Neutrophil (primary cell): ENCODE data around the gene RMDN2.

Experiments
- H3K27ac ChIP-seq: fragments of 200-600 bp; sonication (generic); 2 replicates; pipeline ENCODE4 v1.5.1; 2016; ENCODE audit warnings: mild to moderate bottlenecking, moderate library complexity
- H3K27me3 ChIP-seq: fragments of 200-600 bp; sonication (generic); 2 replicates; pipeline ENCODE4 v1.6.0; 2016; ENCODE audit warnings: mild to moderate bottlenecking
- H3K36me3 ChIP-seq: fragments of 200-600 bp; sonication (generic); 2 replicates; pipeline ENCODE4 v1.5.1; 2017
- H3K4me1 ChIP-seq, 2 experiments: fragments of 200-600 bp in 1 of 2; sonication (generic) in 1 of 2; 1 replicate in 1 of 2; 2 replicates in 1 of 2; pipeline versions ENCODE4 v1.5.1 to v1.6.1; 2013 to 2016; ENCODE audit warnings: low read depth in 1 of 2, low read length in 1 of 2, mild to moderate bottlenecking in 1 of 2, moderate library complexity in 1 of 2; ENCODE audit not compliant: control insufficient read depth in 1 of 2, insufficient read depth in 1 of 2
- H3K4me3 ChIP-seq, 2 experiments: fragments of 200-600 bp in 1 of 2; sonication (generic) in 1 of 2; 1 replicate in 1 of 2; 2 replicates in 1 of 2; pipeline ENCODE4 v1.5.1; 2013 to 2016; ENCODE audit warnings: low read depth in 1 of 2, low read length in 1 of 2, mild to moderate bottlenecking in 1 of 2, moderate library complexity in 1 of 2
- H3K9me3 ChIP-seq: fragments of 200-600 bp; sonication (generic); 2 replicates; pipeline ENCODE4 v1.5.1; 2016
- TF ChIP-seq, protein P1 (sequence below): fragments of 200-600 bp; sonication (generic); IDR thresholded peaks from 2 replicates; pipeline ENCODE4 v1.5.1; 2016; ENCODE audit warnings: antibody characterized with exemption

RMDN2 gene

DNA sequence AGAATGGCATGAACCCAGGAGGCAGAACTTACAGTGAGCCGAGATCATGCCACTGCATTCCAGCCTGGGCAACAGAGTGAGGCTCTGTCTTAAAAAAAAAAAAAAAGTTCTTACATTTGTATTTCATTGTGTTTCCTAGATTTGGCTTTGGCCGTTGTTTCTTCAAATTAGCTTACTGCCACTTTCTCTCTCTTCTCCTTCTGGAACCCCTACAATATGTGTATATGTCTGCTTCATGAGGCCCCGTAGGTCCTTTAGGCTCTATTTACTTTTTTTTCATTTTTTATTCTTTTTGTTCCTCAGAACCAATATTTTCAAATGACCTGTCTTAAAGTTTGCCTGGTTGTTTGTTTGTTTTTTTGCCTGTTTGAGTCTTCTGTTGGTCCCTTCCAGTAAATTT is 41.2 kb downstream of the RMDN2 start:
- Histone ChIP-seq H3K27ac (no peak overlapping the region), H3K36me3 (no peaks in the 10 kb centered on the region), H3K27me3 (no peaks in the 10 kb centered on the region), H3K4me1 (no peaks in the 10 kb centered on the region), H3K4me3 (no peak overlapping the region), H3K9me3 (no peaks in the 10 kb centered on the region)
- TF ChIP-seq, protein P1, sequence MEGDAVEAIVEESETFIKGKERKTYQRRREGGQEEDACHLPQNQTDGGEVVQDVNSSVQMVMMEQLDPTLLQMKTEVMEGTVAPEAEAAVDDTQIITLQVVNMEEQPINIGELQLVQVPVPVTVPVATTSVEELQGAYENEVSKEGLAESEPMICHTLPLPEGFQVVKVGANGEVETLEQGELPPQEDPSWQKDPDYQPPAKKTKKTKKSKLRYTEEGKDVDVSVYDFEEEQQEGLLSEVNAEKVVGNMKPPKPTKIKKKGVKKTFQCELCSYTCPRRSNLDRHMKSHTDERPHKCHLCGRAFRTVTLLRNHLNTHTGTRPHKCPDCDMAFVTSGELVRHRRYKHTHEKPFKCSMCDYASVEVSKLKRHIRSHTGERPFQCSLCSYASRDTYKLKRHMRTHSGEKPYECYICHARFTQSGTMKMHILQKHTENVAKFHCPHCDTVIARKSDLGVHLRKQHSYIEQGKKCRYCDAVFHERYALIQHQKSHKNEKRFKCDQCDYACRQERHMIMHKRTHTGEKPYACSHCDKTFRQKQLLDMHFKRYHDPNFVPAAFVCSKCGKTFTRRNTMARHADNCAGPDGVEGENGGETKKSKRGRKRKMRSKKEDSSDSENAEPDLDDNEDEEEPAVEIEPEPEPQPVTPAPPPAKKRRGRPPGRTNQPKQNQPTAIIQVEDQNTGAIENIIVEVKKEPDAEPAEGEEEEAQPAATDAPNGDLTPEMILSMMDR = no peak

DNA sequence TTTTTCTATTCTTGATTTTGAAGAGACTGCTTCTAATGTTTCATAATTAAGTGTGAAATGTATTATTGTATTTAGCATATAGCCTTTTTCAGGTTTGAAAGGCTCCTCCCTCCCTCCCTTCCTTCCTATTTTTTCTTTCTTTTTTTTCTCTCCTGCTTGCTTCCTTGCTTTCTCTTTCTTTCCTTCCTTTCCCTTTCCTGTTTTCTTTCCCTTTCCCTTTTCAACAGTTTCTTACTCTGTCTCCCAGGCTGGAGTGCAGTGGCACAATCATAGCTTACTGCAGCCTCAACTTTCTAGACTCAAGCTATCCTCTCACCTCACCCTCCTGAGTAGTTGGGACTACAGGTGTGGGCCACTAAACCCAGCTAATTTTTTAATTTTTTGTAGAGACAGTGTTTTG is 44.6 kb downstream of the RMDN2 start:
- no peaks in the 10 kb centered on the region for H3K36me3 ChIP-seq
- H3K27ac ChIP-seq = no peak overlapping the region
- no peaks in the 10 kb centered on the region for H3K9me3 ChIP-seq
- TF ChIP-seq, protein P1 = no peak
- H3K4me3 ChIP-seq = no peak overlapping the region
- no peaks in the 10 kb centered on the region for H3K27me3 ChIP-seq
- no peaks in the 10 kb centered on the region for H3K4me1 ChIP-seq

DNA sequence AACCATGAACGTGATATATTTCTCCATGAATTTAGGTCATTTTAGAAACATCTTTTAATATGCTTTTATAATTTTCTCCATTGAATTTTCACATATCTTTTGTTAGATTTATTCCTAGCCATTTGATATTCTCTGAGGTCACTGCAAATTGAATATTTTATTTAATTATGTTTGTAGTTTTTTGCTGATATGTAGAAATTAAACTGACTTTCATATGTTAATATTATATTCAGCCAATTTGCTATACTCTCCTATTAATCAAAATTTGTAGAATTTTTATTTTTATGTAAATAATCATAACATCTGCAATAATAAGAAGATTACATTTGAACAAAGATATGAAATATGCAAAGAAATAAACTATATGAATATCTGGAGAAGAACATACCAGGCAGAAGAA is 46.9 kb downstream of the RMDN2 start:
- Histone ChIP-seq H3K36me3 (no peaks in the 10 kb centered on the region), H3K4me1 (no peaks in the 10 kb centered on the region), H3K27ac (no peak overlapping the region), H3K4me3 (no peak overlapping the region), H3K27me3 (no peaks in the 10 kb centered on the region), H3K9me3 (no peaks in the 10 kb centered on the region)
- TF ChIP-seq, protein P1 = no peak

DNA sequence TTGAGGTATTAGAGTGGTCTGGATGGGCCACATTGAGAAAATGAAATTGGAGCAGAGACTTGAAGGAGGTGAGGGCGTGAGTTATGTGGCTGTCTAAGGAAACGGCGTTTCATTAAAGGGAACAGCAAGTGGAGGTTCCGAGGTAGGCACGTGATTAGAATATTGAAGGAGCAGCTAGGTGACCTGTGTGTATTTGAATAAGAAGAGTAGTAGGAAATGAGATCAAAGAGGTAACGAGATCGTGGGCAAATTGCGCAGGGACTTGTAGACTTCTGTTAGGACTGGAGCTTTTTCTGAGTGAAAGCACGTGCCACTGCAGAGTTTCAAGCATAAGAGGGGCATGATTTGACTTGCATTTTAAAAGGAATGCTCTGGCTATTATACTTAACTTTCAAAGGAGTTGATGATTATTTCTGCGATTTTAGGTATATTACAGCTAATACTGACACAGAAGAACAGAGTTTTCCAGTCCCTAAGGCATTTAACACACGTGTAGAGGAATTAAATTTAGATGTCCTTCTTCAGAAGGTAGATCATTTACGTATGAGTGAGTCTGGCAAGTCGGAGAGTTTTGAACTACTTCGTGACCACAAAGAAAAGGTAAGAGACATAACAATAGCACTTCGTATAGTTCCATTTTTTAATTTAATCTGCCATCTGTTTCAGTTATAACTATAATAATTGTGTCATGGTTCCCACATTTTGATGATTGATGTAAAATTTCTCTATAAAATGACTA is 48.7 kb downstream of the RMDN2 start:
- Histone ChIP-seq H3K27me3 (no peaks in the 10 kb centered on the region), H3K4me1 (no peaks in the 10 kb centered on the region), H3K9me3 (no peaks in the 10 kb centered on the region), H3K4me3 (no peak overlapping the region), H3K36me3 (no peaks in the 10 kb centered on the region), H3K27ac (no peak overlapping the region)
- TF ChIP-seq, protein P1 = no peak

DNA sequence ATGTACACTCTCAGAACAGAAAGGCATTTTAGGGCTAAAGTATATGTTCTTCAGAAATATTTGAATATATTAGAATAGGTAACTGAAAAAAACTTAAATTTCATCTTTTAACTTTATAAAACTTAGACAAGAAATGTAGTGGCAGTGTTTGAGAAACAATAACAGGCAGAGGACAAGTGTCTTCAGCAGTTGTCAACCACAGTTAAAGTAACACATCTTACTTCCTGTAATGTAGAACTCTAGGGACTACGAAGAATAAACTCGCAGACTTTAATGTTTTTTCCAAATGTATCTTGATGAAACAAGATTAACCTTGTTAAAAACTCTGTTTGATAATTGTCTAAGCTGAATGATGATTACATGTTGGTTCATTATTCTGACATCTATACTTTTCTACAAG is 50.7 kb downstream of the RMDN2 start:
- H3K9me3 ChIP-seq = no peaks in the 10 kb centered on the region
- H3K36me3 ChIP-seq = no peaks in the 10 kb centered on the region
- H3K27ac ChIP-seq = no peak overlapping the region
- no peak overlapping the region for H3K4me3 ChIP-seq
- no peaks in the 10 kb centered on the region for H3K27me3 ChIP-seq
- no peaks in the 10 kb centered on the region for H3K4me1 ChIP-seq
- TF ChIP-seq, protein P1 = no peak
